Neural cell (in vitro differentiated cells): Measurements from ENCODE around the gene PRR18. TPM values are rescaled to one million over a fixed set of nuclear protein-coding genes. Genes with fewer than 3 reads are reported as not detected.
"Not testable (repeated sequence)": the region's sequence is repeated elsewhere in the genome, so short reads cannot be mapped to it uniquely, and the experiment has no call there.

Experiments
- H2AFZ ChIP-seq: fragments of 200-600, 300-800 bp; sonication (generic), shearing (Covaris generic); 2 replicates; pipeline ENCODE4 v1.6.0; 2014; ENCODE audit warnings: low read depth, mild to moderate bottlenecking, antibody characterized with exemption, low read length, moderate library complexity
- H3F3A ChIP-seq: fragments of 200-600 bp; shearing (Covaris generic); 2 replicates; pipeline ENCODE4 v1.6.1; 2016; ENCODE audit warnings: mild to moderate bottlenecking, moderate library complexity, mixed read lengths, antibody characterized with exemption, low read length; ENCODE audit not compliant: insufficient read depth, poor library complexity, severe bottlenecking
- H3K27ac ChIP-seq: fragments of 200-600, 300-800 bp; sonication (generic), shearing (Covaris generic); 2 replicates; pipeline ENCODE4 v1.5.1; 2014; ENCODE audit warnings: mild to moderate bottlenecking, low read length, moderate library complexity
- H3K27me3 ChIP-seq: fragments of 300-800, 200-600 bp; sonication (generic), shearing (Covaris generic); 2 replicates; pipeline ENCODE4 v1.6.0; 2014; ENCODE audit warnings: mild to moderate bottlenecking, low read depth, low read length, moderate library complexity; ENCODE audit not compliant: insufficient read depth
- H3K36me3 ChIP-seq: fragments of 300-800, 200-600 bp; sonication (generic), shearing (Covaris generic); 2 replicates; pipeline ENCODE4 v1.5.1; 2014; ENCODE audit warnings: mild to moderate bottlenecking, antibody characterized with exemption, low read length, moderate library complexity; ENCODE audit not compliant: insufficient read depth
- H3K4me2 ChIP-seq: fragments of 300-800, 200-600 bp; sonication (generic), shearing (Covaris generic); 2 replicates; pipeline ENCODE4 v1.6.0; 2014; ENCODE audit warnings: mild to moderate bottlenecking, low read length
- H3K4me3 ChIP-seq: fragments of 300-800, 200-600 bp; sonication (generic), shearing (Covaris generic); 2 replicates; pipeline ENCODE4 v1.5.1; 2014; ENCODE audit warnings: mild to moderate bottlenecking, low read length, moderate library complexity
- H3K79me2 ChIP-seq: fragments of 200-600 bp; shearing (Covaris generic); replicated peaks from 2 replicates; pipeline ENCODE4 v1.6.0; 2014; ENCODE audit warnings: mild to moderate bottlenecking, low read length, moderate library complexity; ENCODE audit not compliant: insufficient read depth
- H3K9ac ChIP-seq: fragments of 300-800, 200-600 bp; sonication (generic), shearing (Covaris generic); 2 replicates; pipeline ENCODE4 v1.6.1; 2016; ENCODE audit warnings: mild to moderate bottlenecking, low read length, mixed read lengths
- H3K9me2 ChIP-seq: fragments of 200-600 bp; shearing (Covaris generic); 2 replicates; pipeline ENCODE4 v1.6.1; 2016; ENCODE audit warnings: mild to moderate bottlenecking, low read length, mixed read lengths; ENCODE audit not compliant: insufficient read depth
- H3K9me3 ChIP-seq: fragments of 200-600, 300-800 bp; sonication (generic), shearing (Covaris generic); 2 replicates; pipeline ENCODE4 v1.6.1; 2016; ENCODE audit warnings: mild to moderate bottlenecking, mixed run types, low read length, moderate library complexity, mixed read lengths
- H4K20me1 ChIP-seq: fragments of 200-600 bp; shearing (Covaris generic); 2 replicates; pipeline ENCODE4 v1.6.1; 2016; ENCODE audit warnings: mild to moderate bottlenecking, mixed run types; ENCODE audit not compliant: insufficient read depth
- EP300 ChIP-seq: fragments of 450-650 bp; conservative IDR thresholded peaks from 2 replicates; pipeline ENCODE4 v1.6.1; 2014; ENCODE audit warnings: antibody characterized with exemption, mild to moderate bottlenecking, moderate library complexity; ENCODE audit not compliant: poor library complexity, severe bottlenecking
- MXI1 ChIP-seq: fragments of 450-650 bp; conservative IDR thresholded peaks from 2 replicates; pipeline ENCODE4 v1.6.1; 2014; ENCODE audit warnings: antibody characterized with exemption, mild to moderate bottlenecking; ENCODE audit not compliant: poor library complexity, severe bottlenecking
- RAD21 ChIP-seq: fragments of 450-650 bp; conservative IDR thresholded peaks from 2 replicates; pipeline ENCODE4 v1.6.1; 2014; ENCODE audit warnings: antibody characterized with exemption, mild to moderate bottlenecking, moderate library complexity
- SMC3 ChIP-seq: fragments of 450-650 bp; conservative IDR thresholded peaks from 2 replicates; pipeline ENCODE4 v1.6.1; 2014; ENCODE audit warnings: antibody characterized with exemption, mild to moderate bottlenecking, moderate library complexity; ENCODE audit not compliant: poor library complexity
- TAF1 ChIP-seq: IDR thresholded peaks from 2 replicates; pipeline ENCODE4 v1.6.1; 2012; ENCODE audit warnings: low read depth
- polyA plus RNA-seq: library from polyadenylated mRNA; depleted of rRNA; stranded (reverse); fragments of >200 nt; gene quantifications from 2 replicates; pipeline ENCODE4 v1.2.3, GENCODE V29; 2014
- TF ChIP-seq, protein P1 (sequence below): fragments of 450-650 bp; IDR thresholded peaks from 2 replicates; pipeline ENCODE4 v1.5.1; 2014; ENCODE audit warnings: antibody characterized with exemption, mild to moderate bottlenecking, moderate library complexity; ENCODE audit not compliant: poor library complexity, severe bottlenecking

Gene PRR18
- polyA plus RNA-seq, 1 donor from 2014 or later: not detected

- no peak for TF ChIP-seq EP300
- H3K36me3 ChIP-seq: no peaks in the 10 kb centered on the region
- H3K27ac ChIP-seq: no peak overlapping the region
- H3K9ac ChIP-seq: no peak overlapping the region
- H3K27me3 ChIP-seq: no peaks in the 10 kb centered on the region
- H2AFZ ChIP-seq: no peak overlapping the region
- no peaks in the 10 kb centered on the region for H4K20me1 ChIP-seq
- H3K9me2 ChIP-seq: no peaks in the 10 kb centered on the region
- H3K4me3 ChIP-seq: no peak overlapping the region
- no peaks in the 10 kb centered on the region for H3F3A ChIP-seq
- no peak overlapping the region for H3K4me2 ChIP-seq
- H3K9me3 ChIP-seq: peaks cover 4% of the 10 kb centered on the region
- peaks cover 8% of the 10 kb centered on the region for H3K79me2 ChIP-seq
Measured at GRCh38 chr6:166346449-166346848, 38.3 kb upstream of the PRR18 start.

DNA sequence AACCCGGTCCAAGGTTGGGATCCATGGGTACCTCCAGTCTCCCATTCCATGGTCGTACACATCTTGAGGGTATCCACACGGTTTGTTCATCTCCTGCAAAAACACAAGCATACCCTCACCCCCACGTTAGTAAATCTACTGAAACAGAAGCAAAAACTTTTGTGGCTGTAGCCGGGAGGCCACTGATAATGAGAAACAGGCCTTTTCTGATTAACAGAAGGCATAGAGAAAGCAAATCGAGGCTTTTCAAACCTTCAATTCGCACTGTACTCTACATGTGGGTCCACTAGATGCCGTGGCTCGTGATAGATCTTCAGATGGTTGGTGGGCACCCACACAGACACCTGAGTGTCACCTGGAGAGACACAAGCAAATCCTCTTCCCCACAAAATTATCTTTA lies 37.5 kb upstream of the PRR18 start:
- not testable (repeated sequence) for H3K4me2 ChIP-seq

GRCh38 chr6:166344921-166345320 lies 36.7 kb upstream of the PRR18 start:
- peaks cover 24% of the 10 kb centered on the region for H3K79me2 ChIP-seq
- H3K27ac ChIP-seq, H3K4me2 ChIP-seq, H3K4me3 ChIP-seq, H3K9me2 ChIP-seq, H4K20me1 ChIP-seq, H3K27me3 ChIP-seq, H3F3A ChIP-seq, H3K36me3 ChIP-seq, H3K9me3 ChIP-seq, H2AFZ ChIP-seq, H3K9ac ChIP-seq: not testable (repeated sequence)

More for the DNA sequence above, 37.5 kb upstream of the PRR18 start:
- not testable (repeated sequence) for H2AFZ ChIP-seq, H3K9me2 ChIP-seq, H3F3A ChIP-seq, H3K27me3 ChIP-seq, H4K20me1 ChIP-seq, H3K36me3 ChIP-seq, H3K9ac ChIP-seq, H3K27ac ChIP-seq, H3K4me3 ChIP-seq, H3K9me3 ChIP-seq
- H3K79me2 ChIP-seq: peaks cover 16% of the 10 kb centered on the region

- Histone ChIP-seq H3K79me2 (peaks cover 29% of the 10 kb centered on the region), H3K27ac (no peak overlapping the region), H3K4me2 (no peak overlapping the region), H3F3A (no peaks in the 10 kb centered on the region), H3K9ac (no peak overlapping the region), H4K20me1 (no peaks in the 10 kb centered on the region), H3K27me3 (no peaks in the 10 kb centered on the region), H3K9me2 (no peaks in the 10 kb centered on the region), H2AFZ (no peak overlapping the region), H3K36me3 (no peaks in the 10 kb centered on the region), H3K4me3 (no peak overlapping the region), H3K9me3 (no peaks in the 10 kb centered on the region)
- TF ChIP-seq TAF1 (no peak), MXI1 (no peak), SMC3 (no peak), RAD21 (no peak)
- TF ChIP-seq, protein P1, sequence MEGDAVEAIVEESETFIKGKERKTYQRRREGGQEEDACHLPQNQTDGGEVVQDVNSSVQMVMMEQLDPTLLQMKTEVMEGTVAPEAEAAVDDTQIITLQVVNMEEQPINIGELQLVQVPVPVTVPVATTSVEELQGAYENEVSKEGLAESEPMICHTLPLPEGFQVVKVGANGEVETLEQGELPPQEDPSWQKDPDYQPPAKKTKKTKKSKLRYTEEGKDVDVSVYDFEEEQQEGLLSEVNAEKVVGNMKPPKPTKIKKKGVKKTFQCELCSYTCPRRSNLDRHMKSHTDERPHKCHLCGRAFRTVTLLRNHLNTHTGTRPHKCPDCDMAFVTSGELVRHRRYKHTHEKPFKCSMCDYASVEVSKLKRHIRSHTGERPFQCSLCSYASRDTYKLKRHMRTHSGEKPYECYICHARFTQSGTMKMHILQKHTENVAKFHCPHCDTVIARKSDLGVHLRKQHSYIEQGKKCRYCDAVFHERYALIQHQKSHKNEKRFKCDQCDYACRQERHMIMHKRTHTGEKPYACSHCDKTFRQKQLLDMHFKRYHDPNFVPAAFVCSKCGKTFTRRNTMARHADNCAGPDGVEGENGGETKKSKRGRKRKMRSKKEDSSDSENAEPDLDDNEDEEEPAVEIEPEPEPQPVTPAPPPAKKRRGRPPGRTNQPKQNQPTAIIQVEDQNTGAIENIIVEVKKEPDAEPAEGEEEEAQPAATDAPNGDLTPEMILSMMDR: no peak
Measured at GRCh38 chr6:166344240-166344639, 36.0 kb upstream of the PRR18 start.
